ENCODE data around the gene POLR3C. TPM values are rescaled to one million over a fixed set of nuclear protein-coding genes. Genes with fewer than 3 reads are reported as not detected.

POLR3C gene
- 10 to 100 TPM; 17.5 to 79.2 (median 34.5) TPM for total RNA-seq

GRCh38 chr1:145823565-145824498 is at the start of gene POLR3C, which contains the start of gene RNF115:
POLR3C (plus strand) TSS chr1:145824200; CDS start chr1:145825777, 1,577 bp downstream.
RNF115 (minus strand) TSS chr1:145824095; CDS start chr1:145823873, 222 bp downstream.
- TF ChIP-seq POLR2A (IDR thresholded peaks at IDR 0.05) (peak; percentile 73 to 74), CTCF (IDR thresholded peaks at IDR 0.05) (no peak)
- no peaks in the 10 kb centered on the region for H3K9me3 ChIP-seq
- H3K27ac ChIP-seq = peak within 1 kb of the TSS; percentile 78 to 95 (median 88)
- peak within 1 kb of the TSS; percentile 79 to 99 (median 83) for H3K4me3 ChIP-seq
- peaks cover 0 to 27% (median 0%) of the 10 kb centered on the region in 3 donors for H3K36me3 ChIP-seq
- H3K27me3 ChIP-seq = no peaks in the 10 kb centered on the region
- DNase-seq = peak; percentile 89 to 96 (median 93)
- H3K4me1 ChIP-seq = peaks cover 0 to 11% (median 0%) of the 10 kb centered on the region in 4 donors

- H3K27me3 ChIP-seq = no peaks in the 10 kb centered on the region
- no peak overlapping the region for H3K4me3 ChIP-seq
- H3K27ac ChIP-seq = no peak overlapping the region
- H3K4me1 ChIP-seq = no peaks in the 10 kb centered on the region
- no peaks in the 10 kb centered on the region for H3K36me3 ChIP-seq
- no peak for DNase-seq
- TF ChIP-seq CTCF (IDR thresholded peaks at IDR 0.05) = no peak
- TF ChIP-seq POLR2A (IDR thresholded peaks at IDR 0.05) = no peak
- H3K9me3 ChIP-seq = no peaks in the 10 kb centered on the region
Observed at GRCh38 chr1:145777357-145778145, 46.4 kb upstream of the POLR3C start.

- Histone ChIP-seq H3K9me3 (no peaks in the 10 kb centered on the region), H3K27ac (no peak overlapping the region), H3K36me3 (no peaks in the 10 kb centered on the region), H3K27me3 (no peaks in the 10 kb centered on the region), H3K4me1 (no peaks in the 10 kb centered on the region), H3K4me3 (no peak overlapping the region)
- no peak for DNase-seq
- TF ChIP-seq CTCF (IDR thresholded peaks at IDR 0.05) (no peak), POLR2A (IDR thresholded peaks at IDR 0.05) (no peak)
Observed at GRCh38 chr1:145778146-145778540, 45.9 kb upstream of the POLR3C start.

- Histone ChIP-seq H3K4me1 (peaks cover 0 to 21% (median 0%) of the 10 kb centered on the region in 4 donors), H3K4me3 (no peak overlapping the region), H3K36me3 (no peaks in the 10 kb centered on the region), H3K9me3 (no peaks in the 10 kb centered on the region), H3K27me3 (no peaks in the 10 kb centered on the region), H3K27ac (peak overlapping the region in 1 of 4 donors; percentile 32)
- no peak for DNase-seq
- TF ChIP-seq POLR2A (IDR thresholded peaks at IDR 0.05) = no peak
- no peak for TF ChIP-seq CTCF (IDR thresholded peaks at IDR 0.05)
Observed at GRCh38 chr1:145782272-145783099, 41.5 kb upstream of the POLR3C start.

GRCh38 chr1:145784409-145784808 is 39.6 kb upstream of the POLR3C start:
- H3K36me3 ChIP-seq = no peaks in the 10 kb centered on the region
- no peaks in the 10 kb centered on the region for H3K9me3 ChIP-seq
- H3K27ac ChIP-seq = peak overlapping the region in 1 of 4 donors; percentile 55
- no peaks in the 10 kb centered on the region for H3K27me3 ChIP-seq
- TF ChIP-seq POLR2A (IDR thresholded peaks at IDR 0.05) (no peak), CTCF (IDR thresholded peaks at IDR 0.05) (no peak)
- DNase-seq = no peak
- H3K4me1 ChIP-seq = peaks cover 0 to 21% (median 0%) of the 10 kb centered on the region in 4 donors
- H3K4me3 ChIP-seq = no peak overlapping the region

Data from Peyer's patch (tissue), 4 donors.